ENCODE data around the gene SPATA20.

- TF ChIP-seq EZH2 (IDR thresholded peaks at IDR 0.05; ENCODE audit: insufficient read depth, poor library complexity, severe bottlenecking) (no peak), EZH2phosphoT487 (IDR thresholded peaks at IDR 0.05; ENCODE audit: insufficient read depth, low read depth) (no peak)
These were observed 3.9 kb downstream of the SPATA20 start for GRCh38 chr17:50550661-50551432.
